Chondrocyte (in vitro differentiated cells): Measurements from ENCODE around the gene DENND5A. TPM values are rescaled to one million over a fixed set of nuclear protein-coding genes. Genes with fewer than 3 reads are reported as not detected.
"Not testable (repeated sequence)": the region's sequence is repeated elsewhere in the genome, so short reads cannot be mapped to it uniquely, and the experiment has no call there.

Source experiments
- DNase-seq: peaks from one replicate; pipeline ENCODE4 v3.0.0; 2021; ENCODE audit warnings: mixed read lengths, low spot score
- H3K27ac Mint-ChIP-seq: one replicate; pipeline ENCODE4 v1.8.0; 2021; ENCODE audit warnings: mild to moderate bottlenecking, moderate library complexity, mixed read lengths; ENCODE audit not compliant: unreplicated experiment
- H3K27me3 Mint-ChIP-seq: 2 replicates; pipeline ENCODE4 v1.8.0; 2021; ENCODE audit warnings: low read depth, mixed read lengths
- H3K36me3 Mint-ChIP-seq: 2 replicates; pipeline ENCODE4 v1.8.0; 2021; ENCODE audit warnings: low read depth, mixed read lengths
- H3K4me1 Mint-ChIP-seq: 2 replicates; pipeline ENCODE4 v1.8.0; 2021; ENCODE audit warnings: low read depth, mild to moderate bottlenecking, mixed read lengths
- H3K4me3 Mint-ChIP-seq: one replicate; pipeline ENCODE4 v1.8.0; 2021; ENCODE audit warnings: mild to moderate bottlenecking, moderate library complexity, mixed read lengths; ENCODE audit not compliant: unreplicated experiment
- H3K9me3 Mint-ChIP-seq: 2 replicates; pipeline ENCODE4 v1.8.0; 2021; ENCODE audit warnings: low read depth, mixed read lengths
- CTCF ChIP-seq: fragments of 200-600 bp; sonication (generic); IDR thresholded peaks from 2 replicates; pipeline ENCODE4 v1.5.0; 2021; ENCODE audit warnings: antibody characterized with exemption, mild to moderate bottlenecking, moderate library complexity
- total RNA-seq: library from RNA; stranded (reverse); gene quantifications from 3 replicates; pipeline ENCODE4 v1.2.1, GENCODE V29; 2021

Gene DENND5A
- total RNA-seq, 1 donor from 2014 or later = 111 TPM

- H3K36me3 Mint-ChIP-seq = peaks cover 8% of the 10 kb centered on the region
- no peaks in the 10 kb centered on the region for H3K9me3 Mint-ChIP-seq
- no peak for TF ChIP-seq CTCF
- no peaks in the 10 kb centered on the region for H3K27me3 Mint-ChIP-seq
- H3K27ac Mint-ChIP-seq = no peak overlapping the region
- no peaks in the 10 kb centered on the region for H3K4me1 Mint-ChIP-seq
- no peak for DNase-seq
- no peak overlapping the region for H3K4me3 Mint-ChIP-seq
Measured at GRCh38 chr11:9103542-9104276, 161.4 kb downstream of the DENND5A start.

- DNase-seq = no peak
- Mint-ChIP-seq H3K4me1 (no peaks in the 10 kb centered on the region), H3K9me3 (no peaks in the 10 kb centered on the region), H3K4me3 (no peak overlapping the region), H3K27me3 (no peaks in the 10 kb centered on the region), H3K27ac (no peak overlapping the region), H3K36me3 (peaks cover 17% of the 10 kb centered on the region)
- TF ChIP-seq CTCF = no peak
Measured at GRCh38 chr11:9099617-9100016, 165.5 kb downstream of the DENND5A start.

GRCh38 chr11:9098455-9098854, 166.7 kb downstream of the DENND5A start:
- H3K4me3 Mint-ChIP-seq, DNase-seq, H3K4me1 Mint-ChIP-seq, H3K27ac Mint-ChIP-seq, H3K9me3 Mint-ChIP-seq, H3K27me3 Mint-ChIP-seq: not testable (repeated sequence)
- H3K36me3 Mint-ChIP-seq = peaks cover 14% of the 10 kb centered on the region

- H3K36me3 Mint-ChIP-seq = peaks cover 14% of the 10 kb centered on the region
- not testable (repeated sequence) for H3K4me1 Mint-ChIP-seq, H3K9me3 Mint-ChIP-seq, DNase-seq, H3K27me3 Mint-ChIP-seq, H3K4me3 Mint-ChIP-seq, H3K27ac Mint-ChIP-seq
Measured at GRCh38 chr11:9097186-9097943, 167.8 kb downstream of the DENND5A start.

- no peaks in the 10 kb centered on the region for H3K9me3 Mint-ChIP-seq
- H3K4me3 Mint-ChIP-seq = no peak overlapping the region
- no peak overlapping the region for H3K27ac Mint-ChIP-seq
- peaks cover 8% of the 10 kb centered on the region for H3K4me1 Mint-ChIP-seq
- H3K36me3 Mint-ChIP-seq = peaks cover 14% of the 10 kb centered on the region
- TF ChIP-seq CTCF = no peak
- no peaks in the 10 kb centered on the region for H3K27me3 Mint-ChIP-seq
- DNase-seq = no peak
Measured at GRCh38 chr11:9096427-9096826, 168.7 kb downstream of the DENND5A start.

GRCh38 chr11:9095421-9095820, 169.7 kb downstream of the DENND5A start:
- H3K27me3 Mint-ChIP-seq = no peaks in the 10 kb centered on the region
- peaks cover 13% of the 10 kb centered on the region for H3K36me3 Mint-ChIP-seq
- peaks cover 12% of the 10 kb centered on the region for H3K4me1 Mint-ChIP-seq
- H3K4me3 Mint-ChIP-seq = no peak overlapping the region
- H3K27ac Mint-ChIP-seq = no peak overlapping the region
- DNase-seq = no peak
- no peaks in the 10 kb centered on the region for H3K9me3 Mint-ChIP-seq
- TF ChIP-seq CTCF = no peak
